T-helper 1 cell treated with Interleukin-12 subunit alpha and Interleukin-12 subunit beta and Interleukin-4 antibody, amounts not matched to agents 30 ng/mL and 1 ng/mL, for 36 hours (primary cell): Measurements from ENCODE around the gene PCSK6. TPM values are rescaled to one million over a fixed set of nuclear protein-coding genes. Genes with fewer than 3 reads are reported as not detected.
"Not testable (repeated sequence)": the region's sequence is repeated elsewhere in the genome, so short reads cannot be mapped to it uniquely, and the experiment has no call there.

ENCODE experiments used
- intact Hi-C: fragments of 100-400 bp; cut with micrococcal nuclease; formaldehyde crosslinking; loops from one replicate; pipeline ENCODE4 v1.15.1; 2024
- total RNA-seq: library from RNA; stranded (reverse); gene quantifications from 2 replicates; pipeline ENCODE4 v1.2.3, GENCODE V29; 2022

PCSK6 gene
- total RNA-seq, 1 donor from 2014 or later, result 2.5 TPM

DNA sequence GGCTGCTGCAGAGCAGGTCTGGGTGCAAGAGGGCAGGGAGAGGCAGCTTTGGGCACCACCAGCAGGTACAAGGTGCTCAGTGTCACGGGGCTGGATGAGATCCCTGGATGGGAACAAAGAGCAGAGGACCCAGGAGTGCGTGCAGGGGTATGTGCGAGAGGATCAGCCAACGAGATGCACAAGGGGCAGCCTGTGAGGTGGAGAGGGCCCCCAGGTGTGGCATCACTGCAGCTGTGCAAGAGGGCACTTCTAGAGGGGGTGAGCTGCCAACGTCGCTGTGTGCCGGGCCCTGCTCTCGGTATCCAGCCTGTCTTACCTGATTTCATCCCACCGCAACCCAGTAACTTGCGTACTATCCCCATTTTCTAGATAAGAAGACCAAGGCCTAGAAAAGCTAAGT lies 127.1 kb downstream of the PCSK6 start:
- intact Hi-C loops, result no loop called here

DNA sequence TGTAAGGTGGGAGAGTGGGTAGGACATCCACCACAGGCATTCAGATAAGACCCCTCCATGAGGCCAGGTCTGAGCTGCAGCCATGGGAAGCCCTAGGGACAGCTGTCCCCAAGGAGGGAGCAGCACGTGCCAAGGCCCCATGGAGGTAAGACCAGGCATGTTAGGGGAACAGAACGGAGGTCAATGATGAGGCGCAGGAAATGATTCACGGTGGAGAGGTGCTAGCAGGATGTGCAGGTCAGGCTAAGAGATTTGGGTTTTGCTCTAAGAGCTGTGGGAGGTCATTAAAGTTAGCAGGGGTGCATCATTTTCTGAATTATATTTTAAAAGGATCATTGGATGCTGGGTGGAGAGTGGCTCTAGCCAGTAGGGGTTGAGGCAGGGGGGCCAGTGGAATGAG lies 128.1 kb downstream of the PCSK6 start:
- intact Hi-C loops, result no loop called here

DNA sequence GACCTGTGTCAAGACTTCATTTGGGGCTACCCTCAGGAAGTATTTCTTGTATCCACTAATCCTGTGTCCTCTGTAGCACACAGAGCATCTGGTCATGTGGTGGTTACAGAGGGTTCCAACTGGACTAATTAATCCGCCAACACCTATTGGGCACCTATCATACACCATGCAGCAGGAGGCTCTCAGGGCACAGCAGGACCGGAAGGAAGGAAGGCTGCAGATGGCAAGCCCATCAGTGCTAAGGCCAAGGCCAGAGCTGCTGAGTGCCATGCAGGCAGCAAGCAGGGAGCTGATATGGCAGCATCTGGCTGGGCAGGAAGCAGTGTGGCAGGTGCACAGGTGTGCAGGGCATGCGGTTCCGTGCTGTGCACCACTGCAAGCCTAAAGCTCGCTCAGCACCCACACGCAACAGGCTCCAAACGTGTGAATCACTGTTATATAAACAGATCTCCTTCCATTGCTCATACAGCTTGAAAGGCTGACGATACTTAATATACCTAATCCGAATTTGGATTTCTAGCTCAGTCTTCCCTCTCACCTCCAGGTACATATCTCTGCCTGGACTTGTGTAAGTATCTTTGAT lies 130.1 kb downstream of the PCSK6 start:
- intact Hi-C loops, result no loop called here

DNA sequence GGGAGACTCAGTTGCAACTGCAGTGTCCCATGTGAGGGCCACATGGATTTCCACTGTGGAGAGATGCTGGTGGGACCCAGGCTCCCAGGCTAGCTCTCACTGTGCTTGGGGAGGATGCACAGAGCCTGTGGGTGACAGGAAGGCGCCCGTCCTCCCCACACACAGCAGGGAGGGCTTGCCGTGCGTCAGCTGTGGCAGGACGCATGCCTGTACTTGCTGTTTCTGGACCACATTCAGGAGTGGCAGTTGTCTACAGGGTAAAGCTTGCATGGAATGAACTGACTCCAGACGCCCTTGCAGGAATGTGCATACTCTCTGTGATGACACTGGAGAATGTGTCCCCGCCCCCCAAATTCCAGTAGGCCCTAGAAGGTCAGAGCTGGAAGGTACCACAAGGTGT lies 130.6 kb downstream of the PCSK6 start:
- intact Hi-C loops, result no loop called here

DNA sequence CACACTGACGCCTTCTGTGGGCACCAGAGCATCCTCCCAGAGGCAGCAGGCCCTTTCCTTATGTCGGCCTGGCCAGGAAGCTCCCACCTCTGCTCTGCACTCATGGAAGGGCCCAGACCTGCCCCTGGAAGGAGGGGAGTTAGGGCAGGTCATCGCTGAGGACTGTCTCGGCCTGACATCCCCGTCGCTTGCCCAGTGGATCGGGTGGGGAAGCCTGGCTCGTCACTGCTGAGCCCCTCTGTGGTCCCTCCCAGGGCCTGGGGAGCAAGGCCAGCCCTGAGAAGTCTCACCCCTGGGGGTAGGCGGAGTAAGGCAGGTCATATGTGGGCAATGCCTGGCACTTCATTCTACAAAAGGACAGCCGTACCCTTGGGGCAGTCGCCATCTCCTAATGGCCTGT lies 131.6 kb downstream of the PCSK6 start:
- intact Hi-C loops, result no loop called here

DNA sequence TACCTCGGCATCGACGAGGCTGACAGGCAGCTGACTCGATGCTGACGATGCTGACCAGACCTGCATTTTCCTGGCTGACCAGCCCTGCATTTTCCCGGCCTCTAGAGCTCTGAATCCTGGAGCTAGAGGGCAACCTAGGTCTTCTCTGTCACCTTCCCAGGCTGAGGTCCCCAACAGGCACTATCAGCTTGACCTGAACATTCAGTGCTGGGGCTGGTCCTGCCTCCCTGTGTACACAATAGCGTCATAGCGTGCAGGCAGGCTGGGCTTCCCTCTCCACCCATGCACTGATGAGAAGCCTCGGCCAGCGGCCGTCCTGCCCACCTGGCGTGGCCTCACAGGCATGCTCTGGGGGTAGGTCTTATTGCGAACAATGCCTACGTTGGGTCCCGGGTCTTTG lies 132.2 kb downstream of the PCSK6 start:
- intact Hi-C loops, result no loop called here

DNA sequence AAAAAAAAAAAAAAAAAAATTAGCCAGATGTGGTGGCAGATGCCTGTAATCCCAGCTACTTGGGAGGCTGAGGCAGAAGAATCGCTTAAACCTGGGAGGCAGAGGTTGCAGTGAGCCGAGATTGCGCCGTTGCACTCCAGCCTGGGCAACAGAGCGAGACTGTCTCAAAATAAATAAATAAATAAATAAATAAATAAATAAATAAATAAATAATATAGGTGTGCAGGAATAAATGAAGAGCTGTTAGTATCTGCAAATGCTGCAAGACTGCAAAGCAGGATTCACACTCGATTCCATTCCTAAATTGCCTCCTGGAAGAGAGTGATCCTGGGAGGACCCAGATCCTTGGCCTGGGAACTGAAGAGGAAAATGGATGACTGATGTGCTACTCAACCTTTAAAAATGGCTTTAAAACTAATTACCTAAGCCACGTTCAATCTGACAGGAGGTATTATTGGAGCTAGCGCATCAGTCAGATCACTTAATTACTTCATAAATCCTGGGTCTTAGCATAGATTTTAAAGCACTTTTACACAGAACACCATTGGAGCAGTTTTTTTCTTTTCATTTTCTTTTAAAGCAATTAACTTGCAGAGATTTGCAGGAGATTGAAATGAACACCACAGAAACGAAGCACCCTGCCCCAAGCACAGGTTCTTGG lies 132.9 kb downstream of the PCSK6 start:
- intact Hi-C loops, result not testable (repeated sequence)

DNA sequence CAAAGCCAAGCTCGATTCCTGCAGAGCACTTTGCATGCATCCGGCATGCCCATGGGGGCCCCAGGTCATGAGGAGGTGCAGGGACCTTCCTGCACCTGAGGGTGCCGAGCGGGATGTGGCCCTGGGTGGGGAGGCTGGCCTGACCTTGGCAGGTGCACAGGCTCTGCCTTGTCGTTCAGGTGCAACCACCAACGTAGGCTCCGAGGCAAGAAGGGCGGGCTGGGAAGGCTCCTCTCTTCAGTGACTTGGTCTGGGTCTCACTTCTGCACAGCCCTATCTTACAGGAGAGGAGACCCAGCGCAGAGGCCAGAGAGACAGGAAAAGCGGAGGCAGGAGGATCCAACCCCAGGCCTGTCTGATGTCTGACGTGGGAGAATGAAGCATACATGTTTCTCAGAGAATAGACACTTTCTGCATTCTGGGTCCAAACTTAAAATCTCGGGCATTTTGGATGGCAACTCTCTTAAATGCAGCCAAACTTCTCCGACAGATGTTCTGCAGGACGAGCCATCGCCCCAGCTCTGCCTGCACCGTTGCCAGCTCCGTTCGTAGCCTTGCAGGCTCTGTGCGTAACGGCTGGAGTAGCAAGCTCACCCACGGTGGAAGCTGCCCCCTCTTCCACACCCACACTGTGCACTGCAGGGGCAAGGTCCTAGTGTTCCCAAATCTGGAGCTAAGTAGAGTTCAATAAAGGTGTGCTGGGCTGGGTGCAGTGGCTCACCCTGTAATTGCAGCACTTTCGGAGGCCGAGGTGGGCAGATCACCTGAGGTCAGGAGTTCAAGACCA lies 133.6 kb downstream of the PCSK6 start:
- intact Hi-C loops, result no loop called here

DNA sequence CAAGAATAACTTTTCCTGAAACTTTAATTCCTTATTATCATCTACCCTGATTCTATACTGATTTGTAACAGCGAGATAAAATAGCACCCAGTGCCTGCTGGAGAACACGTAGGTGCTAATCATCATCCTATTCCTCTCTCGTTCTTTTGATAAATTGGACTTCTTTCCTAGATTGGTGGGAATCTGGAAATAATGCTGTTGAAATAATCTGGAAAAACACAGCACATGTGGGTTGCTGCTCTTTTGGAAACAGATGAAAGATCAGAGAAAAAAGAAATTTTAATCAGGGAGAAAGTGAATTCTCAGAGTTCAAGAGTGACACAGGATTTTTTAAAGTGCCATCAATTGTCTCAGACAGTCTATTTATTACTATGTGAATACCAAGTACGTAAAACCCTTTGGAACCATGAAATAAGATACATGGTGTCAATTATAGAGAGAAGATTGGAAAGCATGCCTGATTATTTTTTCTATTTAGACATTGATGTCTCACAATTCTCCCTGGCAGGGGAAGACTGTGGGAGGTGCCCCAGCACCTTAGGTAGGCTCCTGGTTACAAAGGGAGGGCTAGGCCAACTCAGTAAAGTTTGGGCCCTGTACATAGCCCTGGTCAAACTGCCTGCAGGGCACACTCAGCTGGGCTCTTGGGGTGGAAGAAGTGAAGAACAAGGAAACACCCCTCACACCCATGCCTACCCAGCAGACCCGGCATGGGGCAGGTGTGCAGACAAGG lies 134.4 kb downstream of the PCSK6 start:
- intact Hi-C loops, result no loop called here

DNA sequence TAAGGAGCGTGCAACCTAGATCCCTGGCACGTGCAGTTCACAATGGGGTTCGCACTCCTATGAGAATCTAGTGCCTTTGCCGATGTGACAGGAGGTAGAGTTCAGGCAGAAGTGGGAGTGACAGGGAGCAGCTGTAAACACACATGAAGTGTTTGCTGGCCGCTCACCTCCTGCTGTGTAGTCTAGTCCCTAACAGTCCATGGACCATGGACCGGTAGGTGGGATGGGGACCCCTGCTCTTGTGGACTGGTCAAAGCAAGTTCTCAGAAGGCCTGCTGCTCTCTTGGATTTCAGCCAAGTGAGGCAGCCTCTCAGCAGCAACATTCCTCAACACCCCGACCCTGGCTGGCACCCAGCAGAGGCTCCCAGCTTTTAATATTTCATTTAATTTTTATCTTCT lies 136.3 kb downstream of the PCSK6 start:
- intact Hi-C loops, result no loop called here

DNA sequence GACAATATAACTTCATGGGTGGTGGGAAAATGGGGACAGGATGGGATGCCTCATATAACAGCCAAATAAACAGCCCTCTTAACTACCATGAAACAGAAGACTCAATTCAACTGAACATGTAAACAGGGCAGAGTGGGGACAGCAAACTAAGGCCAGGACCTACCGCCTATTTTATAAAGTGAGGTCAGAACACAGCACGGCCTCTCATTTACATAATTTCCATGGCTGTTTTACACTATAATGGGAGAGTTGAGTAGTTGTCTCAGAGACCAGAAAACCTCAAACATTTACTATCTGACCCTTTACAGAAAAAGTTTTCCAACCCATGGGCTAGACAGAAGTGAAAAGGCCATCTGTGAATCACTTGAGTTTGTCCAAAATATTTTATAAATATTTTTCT lies 137.8 kb downstream of the PCSK6 start:
- intact Hi-C loops, result no loop called here

DNA sequence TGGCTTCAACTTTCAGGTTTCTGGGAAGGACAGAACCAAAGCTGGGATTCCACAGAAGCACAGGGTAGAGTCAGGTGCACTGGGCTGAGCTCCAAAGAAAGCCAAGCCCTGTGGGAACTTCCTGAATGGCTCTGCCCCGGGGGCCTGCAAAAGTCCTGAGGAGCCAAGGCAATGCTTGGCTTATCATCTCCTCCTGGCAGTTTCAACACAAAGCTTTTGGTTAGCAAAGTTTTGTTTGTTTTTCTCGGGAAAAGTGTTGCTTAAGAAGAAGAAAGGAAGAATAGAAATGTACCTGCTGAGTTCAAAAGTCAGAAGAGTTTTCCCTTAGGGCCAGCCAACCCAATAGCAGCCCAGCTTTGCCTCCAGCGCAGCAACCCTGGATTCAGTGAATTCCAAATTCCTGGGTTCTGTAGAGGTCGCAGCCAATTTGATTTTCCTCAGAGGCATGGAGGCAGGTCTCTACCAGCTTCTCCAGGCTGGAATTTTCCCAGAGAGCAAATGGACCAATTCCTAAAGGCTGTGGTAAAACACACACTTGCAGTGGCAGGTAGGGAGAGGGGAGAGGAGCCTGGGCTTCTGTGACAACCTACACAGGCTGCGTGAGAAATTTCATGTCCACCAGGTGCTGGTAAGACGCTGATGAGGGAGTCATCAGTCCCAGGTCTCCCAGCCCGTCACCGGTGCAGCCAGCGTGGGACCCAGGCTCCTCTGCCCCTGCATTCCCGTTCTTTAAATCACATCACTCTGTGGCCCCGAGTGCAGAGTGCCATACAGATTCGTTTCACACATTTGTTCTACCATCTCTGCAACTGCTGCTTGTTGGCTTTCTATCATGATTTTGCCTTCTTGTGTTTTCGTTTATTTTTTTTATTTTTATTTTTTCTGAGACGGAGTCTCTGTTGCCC lies 140.2 kb downstream of the PCSK6 start:
- intact Hi-C loops, result no loop called here

DNA sequence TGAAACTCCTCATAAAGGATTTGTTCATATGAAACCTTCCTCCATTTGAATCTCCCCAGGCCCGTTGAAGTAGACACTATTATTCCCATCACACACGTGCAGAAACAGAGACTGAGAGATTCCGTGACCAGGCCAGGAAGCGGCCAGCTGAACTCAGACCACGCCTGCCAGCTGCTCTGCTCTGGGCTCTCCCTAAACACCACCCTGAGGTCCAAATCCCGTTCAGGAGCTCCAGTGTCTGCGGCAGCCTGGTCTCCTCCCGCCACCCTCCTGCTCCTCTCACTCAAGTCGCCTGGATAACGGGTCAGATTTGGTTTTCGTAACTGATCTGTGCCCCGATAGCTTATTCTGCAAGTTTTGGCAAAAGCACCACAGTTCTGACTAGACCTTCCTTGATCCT lies 140.9 kb downstream of the PCSK6 start:
- intact Hi-C loops, result no loop called here

DNA sequence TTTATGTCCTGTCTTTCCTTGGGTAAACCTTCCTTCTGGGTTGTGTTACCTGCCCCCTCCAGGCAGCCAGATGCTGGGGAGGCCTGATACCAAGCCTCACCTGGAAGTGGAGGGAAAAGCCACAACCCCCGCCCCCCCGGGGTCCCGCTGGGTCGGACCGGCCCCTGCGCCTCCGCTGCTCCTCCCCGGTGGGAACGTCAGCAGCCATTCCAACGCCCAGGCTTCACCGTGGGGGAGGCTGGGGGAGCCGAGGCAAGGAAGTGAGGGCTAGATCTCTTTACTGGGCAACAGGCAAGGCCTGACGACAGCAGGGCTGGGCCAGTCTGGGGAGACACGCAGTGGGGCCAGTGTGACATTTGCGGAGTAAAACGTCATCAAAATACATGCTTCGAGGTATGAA lies 141.5 kb downstream of the PCSK6 start:
- intact Hi-C loops, result no loop called here

DNA sequence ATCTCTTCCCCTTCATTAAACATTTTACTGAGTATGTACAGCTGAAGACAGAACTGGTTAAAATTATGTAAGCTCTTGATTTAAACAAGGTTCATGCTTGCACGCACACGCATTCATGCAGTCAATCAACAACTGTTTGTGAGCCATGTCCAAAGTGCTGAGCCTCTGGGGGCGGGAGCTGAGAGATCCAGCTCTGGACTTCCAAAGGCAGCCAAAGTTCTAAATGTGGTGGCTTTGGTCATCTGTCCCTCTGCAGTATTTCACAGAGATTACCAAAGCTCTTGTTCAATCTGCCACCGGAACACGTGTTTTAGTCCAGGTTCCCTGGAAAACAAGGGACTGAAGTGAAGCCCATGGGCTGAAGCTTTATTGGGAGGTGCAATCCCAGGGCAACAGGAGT lies 142.1 kb downstream of the PCSK6 start:
- intact Hi-C loops, result no loop called here

DNA sequence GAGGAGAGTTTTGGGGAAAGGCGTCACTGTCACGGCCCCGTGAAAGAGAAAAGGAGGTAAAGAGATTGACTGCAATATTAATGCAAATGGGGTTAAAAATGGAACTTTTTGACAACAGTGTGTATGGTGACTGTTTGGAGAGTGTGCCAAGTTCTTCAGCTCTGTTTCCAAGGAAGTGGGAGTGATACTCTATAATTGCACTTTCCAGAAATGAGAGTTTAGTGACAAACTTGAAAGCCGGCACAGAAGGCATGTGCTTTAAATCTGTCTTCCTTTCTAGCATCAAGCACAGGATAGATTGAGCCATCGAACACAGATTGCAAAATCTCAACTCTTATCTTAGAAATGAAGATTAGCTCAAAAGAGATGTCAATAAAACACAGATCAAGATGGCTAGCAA lies 142.6 kb downstream of the PCSK6 start:
- intact Hi-C loops, result no loop called here

DNA sequence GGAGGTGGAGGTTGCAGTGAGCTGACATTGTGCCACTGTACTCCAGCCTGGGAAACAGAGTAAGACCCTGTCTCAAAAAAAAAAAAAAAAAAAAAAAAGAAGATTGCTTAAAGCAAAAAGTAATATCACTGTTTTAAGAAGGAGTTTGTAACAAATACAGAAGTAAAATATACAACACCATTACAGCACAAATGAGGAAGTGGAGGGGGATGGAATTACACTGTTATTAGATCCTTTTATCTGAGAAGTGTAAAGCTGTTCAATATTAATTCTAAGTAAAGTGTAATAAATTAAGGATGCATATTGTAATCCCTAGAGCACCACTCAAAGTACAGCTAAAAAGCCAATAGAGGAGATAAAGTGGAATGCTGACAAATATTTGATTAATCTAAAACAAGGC lies 147.5 kb downstream of the PCSK6 start:
- intact Hi-C loops, result no loop called here

DNA sequence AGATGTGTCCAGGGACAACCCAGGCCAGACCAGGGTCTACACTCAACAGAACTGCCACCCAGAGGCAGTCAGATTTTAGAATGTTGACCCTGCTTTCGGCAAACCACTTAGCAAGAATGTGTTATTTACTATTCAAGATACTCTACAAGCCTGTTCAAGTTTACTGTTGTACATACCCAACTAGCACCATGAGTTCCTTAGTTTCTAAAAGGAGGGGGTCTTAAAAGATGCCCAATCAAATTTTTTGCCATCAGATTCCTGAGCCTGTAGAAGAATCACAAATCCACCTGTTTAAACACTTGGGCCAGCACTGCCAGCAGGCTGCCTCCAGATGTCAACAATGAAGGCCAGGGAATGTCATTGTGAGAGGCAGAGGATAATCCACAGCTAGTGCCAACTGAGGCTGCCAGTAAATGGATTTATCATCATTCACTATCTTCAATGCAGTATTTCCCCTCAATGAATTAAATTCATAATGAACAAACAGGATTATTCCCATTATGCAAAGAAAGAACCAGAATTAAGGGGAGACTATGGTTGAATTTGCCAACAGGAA lies 150.9 kb downstream of the PCSK6 start:
- intact Hi-C loops, result no loop called here

DNA sequence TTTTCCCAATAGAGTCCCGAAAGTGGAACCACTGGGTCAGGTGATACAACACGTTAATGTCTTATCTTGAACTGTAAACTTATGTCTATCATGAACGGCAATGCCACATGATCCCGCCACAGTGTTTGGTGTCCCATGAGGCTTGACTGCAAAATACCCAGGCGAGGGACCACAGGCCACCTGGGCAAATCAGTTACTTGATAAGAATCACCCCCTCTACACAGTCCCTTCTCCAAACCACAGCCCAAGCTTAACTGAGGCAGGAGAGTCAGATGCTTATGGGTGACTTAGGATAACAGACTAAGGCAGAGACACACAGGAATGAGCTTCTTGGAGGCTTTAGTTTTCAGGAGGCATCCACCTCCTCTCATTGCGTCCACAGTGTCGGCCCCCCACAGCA lies 151.5 kb downstream of the PCSK6 start:
- intact Hi-C loops, result no loop called here

DNA sequence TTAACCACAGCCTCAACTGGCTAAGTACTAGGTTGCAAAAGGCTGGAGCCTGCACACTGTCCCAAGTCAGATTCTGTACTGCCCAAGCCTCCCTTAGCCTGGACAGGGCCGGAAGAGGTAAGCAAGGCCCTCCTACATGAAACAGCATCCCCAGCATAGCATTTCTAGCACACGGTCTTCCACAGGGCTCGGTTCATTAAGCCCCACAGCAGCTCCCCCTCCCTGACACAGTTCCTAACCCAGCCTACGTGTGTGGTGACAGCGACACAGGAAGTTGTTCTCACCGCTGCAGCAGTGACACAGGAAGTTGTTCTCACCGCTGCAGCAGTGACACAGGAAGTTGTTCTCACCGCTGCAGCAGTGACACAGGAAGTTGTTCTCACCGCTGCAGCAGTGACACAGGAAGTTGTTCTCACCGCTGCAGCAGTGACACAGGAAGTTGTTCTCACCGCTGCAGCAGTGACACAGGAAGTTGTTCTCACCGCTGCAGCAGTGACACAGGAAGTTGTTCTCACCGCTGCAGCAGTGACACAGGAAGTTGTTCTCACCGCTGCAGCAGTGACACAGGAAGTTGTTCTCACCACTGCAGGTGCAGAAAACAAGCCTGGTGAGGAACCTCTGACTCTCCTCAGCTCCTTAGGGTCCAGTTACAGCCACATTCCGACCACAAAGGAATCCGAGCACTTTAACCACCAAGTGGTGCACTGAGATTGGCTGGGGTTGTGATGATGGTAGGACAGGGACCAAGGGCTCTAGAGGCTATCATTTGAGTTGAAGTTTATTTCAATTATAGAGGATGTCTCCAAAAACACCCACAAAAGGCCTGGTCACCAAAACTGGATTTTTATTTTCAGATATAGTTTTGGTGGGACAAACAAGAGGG lies 155.4 kb downstream of the PCSK6 start:
- intact Hi-C loops, result loop anchor here (1.0 kb wide), 3 partner anchors 14 to 318 kb away; partner anchors contain the start of genes SNRPA1 and TM2D3
